HG02943 (cell line): ENCODE results near the gene SMYD4.

Experiments
- ATAC-seq: cut with Tn5 transposase; IDR thresholded peaks from one replicate; pipeline ENCODE4 v1.9.1; 2021; ENCODE audit warnings: mild to moderate bottlenecking, low read depth, moderate library complexity; ENCODE audit not compliant: unreplicated experiment

SMYD4 gene

GRCh38 chr17:1736348-1737281 lies 93.1 kb downstream of the SMYD4 start:
- no peak for ATAC-seq

GRCh38 chr17:1735834-1736347 lies 93.8 kb downstream of the SMYD4 start:
- ATAC-seq, result no peak

- no peak for ATAC-seq
Observed at GRCh38 chr17:1735418-1735817, 94.3 kb downstream of the SMYD4 start.

DNA sequence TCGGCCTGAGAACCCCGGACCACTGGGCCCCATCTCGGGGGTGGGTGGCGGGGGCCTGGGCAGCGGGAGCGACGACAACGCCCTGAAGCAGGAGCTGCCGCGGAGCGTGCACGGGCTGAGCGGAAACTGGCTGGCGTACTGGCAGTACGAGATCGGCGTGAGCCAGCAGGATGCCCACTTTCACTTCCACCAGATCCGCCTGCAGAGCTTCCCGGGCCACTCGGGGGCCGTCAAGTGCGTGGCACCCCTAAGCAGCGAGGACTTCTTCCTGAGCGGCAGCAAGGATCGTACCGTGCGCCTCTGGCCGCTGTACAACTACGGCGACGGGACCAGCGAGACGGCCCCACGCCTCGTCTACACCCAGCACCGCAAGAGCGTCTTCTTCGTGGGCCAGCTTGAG lies 95.9 kb downstream of the SMYD4 start:
- ATAC-seq, result no peak

GRCh38 chr17:1732833-1733321 lies 96.8 kb downstream of the SMYD4 start:
- no peak for ATAC-seq

DNA sequence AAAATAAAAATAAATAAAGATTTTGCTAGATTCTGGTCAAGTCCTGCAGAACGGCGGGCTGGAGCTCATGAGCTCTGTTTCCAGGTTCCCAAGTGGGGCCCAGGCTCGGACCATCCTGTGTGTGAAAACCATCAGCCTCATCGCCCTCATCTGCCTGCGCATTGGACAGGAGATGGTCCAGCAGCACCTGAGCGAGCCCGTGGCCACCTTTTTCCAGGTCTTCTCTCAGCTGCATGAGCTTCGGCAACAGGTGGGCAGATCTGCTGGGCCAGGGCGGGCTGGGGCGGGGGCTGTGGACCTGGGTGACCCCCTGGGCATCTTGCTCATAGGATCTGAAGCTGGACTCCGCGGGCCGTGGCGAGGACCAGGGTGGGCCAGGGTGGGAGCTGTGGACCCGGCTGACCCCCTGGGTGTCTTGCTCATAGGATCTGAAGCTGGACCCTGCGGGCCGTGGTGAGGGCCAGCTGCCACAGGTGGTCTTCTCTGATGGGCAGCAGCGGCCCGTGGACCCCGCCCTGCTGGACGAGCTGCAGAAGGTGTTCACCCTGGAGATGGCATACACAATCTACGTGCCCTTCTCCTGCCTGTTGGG lies 97.4 kb downstream of the SMYD4 start:
- no peak for ATAC-seq

DNA sequence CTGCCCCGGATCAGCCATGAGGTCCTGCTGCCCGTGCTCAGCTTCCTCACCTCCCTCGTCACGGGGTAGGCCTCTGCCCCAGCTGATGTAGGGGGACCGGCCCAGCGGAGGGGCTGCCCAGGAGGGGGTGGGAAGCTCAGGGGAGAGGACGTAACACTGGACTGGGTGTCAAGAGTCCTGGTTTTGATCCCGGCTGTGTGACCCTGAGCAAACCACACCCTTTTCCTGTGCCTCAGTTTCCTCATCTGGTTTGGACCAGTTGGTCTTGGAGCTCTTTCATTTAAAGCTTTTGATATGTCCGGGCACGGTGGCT lies 98.6 kb downstream of the SMYD4 start:
- ATAC-seq, result no peak

DNA sequence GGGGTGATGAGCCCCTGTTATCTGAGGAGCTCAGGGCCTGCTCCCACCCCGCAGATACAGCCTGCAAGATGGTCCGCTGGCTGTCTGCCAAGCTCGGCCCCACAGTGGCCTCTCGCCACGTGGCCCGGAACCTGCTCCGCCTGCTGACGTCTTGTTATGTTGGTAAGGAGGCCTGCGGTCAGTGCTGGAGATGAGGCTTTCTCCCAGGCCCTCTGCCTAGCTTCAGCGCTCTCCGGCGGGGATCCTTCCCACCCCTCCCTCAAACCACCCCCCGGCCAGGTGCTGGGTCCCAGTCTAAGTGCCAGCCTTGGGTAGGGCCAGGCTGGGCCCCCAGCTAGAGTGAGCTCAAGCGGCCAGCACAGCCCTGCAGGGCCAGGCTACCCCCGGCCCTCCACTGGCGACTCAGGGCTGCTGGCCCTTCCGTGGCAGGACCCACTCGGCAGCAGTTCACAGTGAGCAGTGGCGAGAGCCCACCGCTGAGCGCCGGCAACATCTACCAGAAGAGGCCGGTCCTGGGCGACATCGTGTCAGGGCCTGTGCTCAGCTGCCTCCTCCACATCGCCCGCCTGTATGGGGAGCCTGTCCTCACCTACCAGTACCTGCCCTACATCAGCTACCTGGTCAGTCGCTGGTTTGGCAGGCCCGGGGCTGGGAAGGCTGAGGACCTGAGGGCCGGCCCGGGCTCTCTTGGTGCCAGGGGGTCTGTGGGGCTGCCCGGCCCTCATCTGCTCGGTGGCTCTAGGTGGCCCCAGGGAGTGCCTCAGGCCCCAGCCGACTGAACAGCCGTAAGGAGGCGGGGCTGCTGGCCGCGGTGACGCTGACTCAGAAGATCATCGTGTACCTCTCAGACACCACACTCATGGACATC lies 99.1 kb downstream of the SMYD4 start:
- ATAC-seq, result no peak

DNA sequence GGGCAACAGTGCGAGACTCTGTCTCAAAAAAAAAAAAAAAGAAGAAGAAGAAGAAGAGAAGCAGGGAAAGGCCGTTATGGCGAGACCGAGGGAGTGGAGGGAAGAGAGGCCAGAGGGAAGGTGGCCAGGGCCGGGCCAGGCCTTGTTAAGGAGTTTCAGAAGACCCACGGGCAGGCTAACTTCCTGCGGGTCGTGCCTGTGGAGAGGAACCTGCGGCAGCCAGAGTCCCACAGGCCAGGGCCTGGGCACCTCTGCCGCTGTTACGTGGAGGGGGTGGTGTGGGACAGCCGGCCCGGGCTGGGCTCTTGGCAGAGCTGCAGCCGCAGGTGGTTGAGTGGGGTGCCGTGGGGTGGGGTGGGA lies 99.8 kb downstream of the SMYD4 start:
- no peak for ATAC-seq
